Panc1 (cell line): ENCODE results near the gene CPNE7.

Source experiments
- CTCF ChIP-seq: fragments of 450-650 bp; IDR thresholded peaks from 2 replicates; pipeline ENCODE4 v1.5.1; 2017; ENCODE audit warnings: mild to moderate bottlenecking
- POLR2AphosphoS5 ChIP-seq: IDR thresholded peaks from 2 replicates; pipeline ENCODE4 v1.6.1; 2012; ENCODE audit warnings: mild to moderate bottlenecking, low read depth, low read length, moderate library complexity

GRCh38 chr16:89629827-89630610 lies 54.5 kb downstream of the CPNE7 start:
- TF ChIP-seq CTCF (no peak), POLR2AphosphoS5 (no peak)
